ENCODE results near the gene RSPH6A.

DNA sequence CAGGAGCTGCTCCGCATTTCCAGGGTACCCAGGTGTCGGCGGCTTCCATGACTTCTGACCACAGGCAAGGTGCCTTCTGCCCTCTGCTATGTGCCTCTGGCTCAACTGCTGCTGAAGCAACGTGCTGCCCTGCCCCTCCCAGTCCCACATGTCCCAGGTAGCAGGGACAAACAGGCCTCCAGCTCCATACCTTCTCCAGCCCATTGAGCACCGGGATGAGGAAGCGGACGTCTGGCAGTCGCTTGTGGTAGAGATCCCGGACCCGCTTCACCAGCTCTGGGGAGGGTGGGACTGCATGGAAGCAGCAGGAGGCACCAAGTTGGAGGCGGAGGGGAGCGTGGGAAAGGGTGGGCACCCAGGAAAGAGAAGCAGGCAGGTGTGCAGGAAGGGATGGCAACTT lies 8.1 kb upstream of the RSPH6A start:
- TF ChIP-seq POLR2A (IDR thresholded peaks at IDR 0.05) = no peak
- TF ChIP-seq, protein P1, sequence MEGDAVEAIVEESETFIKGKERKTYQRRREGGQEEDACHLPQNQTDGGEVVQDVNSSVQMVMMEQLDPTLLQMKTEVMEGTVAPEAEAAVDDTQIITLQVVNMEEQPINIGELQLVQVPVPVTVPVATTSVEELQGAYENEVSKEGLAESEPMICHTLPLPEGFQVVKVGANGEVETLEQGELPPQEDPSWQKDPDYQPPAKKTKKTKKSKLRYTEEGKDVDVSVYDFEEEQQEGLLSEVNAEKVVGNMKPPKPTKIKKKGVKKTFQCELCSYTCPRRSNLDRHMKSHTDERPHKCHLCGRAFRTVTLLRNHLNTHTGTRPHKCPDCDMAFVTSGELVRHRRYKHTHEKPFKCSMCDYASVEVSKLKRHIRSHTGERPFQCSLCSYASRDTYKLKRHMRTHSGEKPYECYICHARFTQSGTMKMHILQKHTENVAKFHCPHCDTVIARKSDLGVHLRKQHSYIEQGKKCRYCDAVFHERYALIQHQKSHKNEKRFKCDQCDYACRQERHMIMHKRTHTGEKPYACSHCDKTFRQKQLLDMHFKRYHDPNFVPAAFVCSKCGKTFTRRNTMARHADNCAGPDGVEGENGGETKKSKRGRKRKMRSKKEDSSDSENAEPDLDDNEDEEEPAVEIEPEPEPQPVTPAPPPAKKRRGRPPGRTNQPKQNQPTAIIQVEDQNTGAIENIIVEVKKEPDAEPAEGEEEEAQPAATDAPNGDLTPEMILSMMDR (IDR thresholded peaks at IDR 0.05) = no peak

Data from prostate gland (tissue), 2 donors.